ENCODE results near the gene ECHDC3. TPM values are rescaled to one million over a fixed set of nuclear protein-coding genes. Genes with fewer than 3 reads are reported as not detected.

Gene ECHDC3
- total and polyA plus RNA-seq, 2 of the 8 experiments (the other 6 are each of a cell fraction or from before 2014, with no cell fraction given) = 15.6 to 19.9 TPM

- no peak overlapping the region for H3K9ac ChIP-seq (replicated peaks in 1 of 4; ENCODE audit: extremely low read depth in 1 of 4, low read depth in 3 of 4, low read length in 3 of 4)
- H3K4me2 ChIP-seq (ENCODE audit: insufficient read depth in 1 of 2, low read depth in 2 of 2, low read length in 2 of 2) = no peak overlapping the region
- no peak overlapping the region for H4K8ac ChIP-seq (ENCODE audit: extremely low read depth, insufficient read depth, low read length)
- peak in 1 of 2 experiments; percentile 48 for DNase-seq (ENCODE audit: low read depth in 1 of 2, low spot score in 2 of 2)
- no peak overlapping the region for H3K27ac ChIP-seq (ENCODE audit: low read depth, low read length)
- H3K9me3 ChIP-seq (ENCODE audit: insufficient read depth in 2 of 2, low read depth in 1 of 2, low read length in 1 of 2) = no peaks in the 10 kb centered on the region; a peak in 1 of 4 replicates
- H4K20me1 ChIP-seq (replicated peaks in 1 of 2; ENCODE audit: control insufficient read depth in 1 of 2, insufficient read depth in 2 of 2, low read length in 2 of 2) = no peaks in the 10 kb centered on the region
- H3K23ac ChIP-seq (ENCODE audit: insufficient read length) = no peak overlapping the region
- no peaks in the 10 kb centered on the region for H3K79me2 ChIP-seq (ENCODE audit: control insufficient read depth in 1 of 2, insufficient read depth in 2 of 2, low read length in 2 of 2)
- H3K18ac ChIP-seq (ENCODE audit: extremely low read depth, low read length) = no peak overlapping the region
- peak; percentile 28 for FAIRE-seq
- POLR2A ChIA-PET (ENCODE audit: partially characterized antibody) = interaction anchor here (0.8 kb wide), 1 partner anchor 98 kb away, joined by 3 read pairs; no protein-coding TSS in a partner anchor
- no peak overlapping the region for H2BK120ac ChIP-seq (replicated peaks; ENCODE audit: low read depth, low read length)
- H3K4me1 ChIP-seq (replicated peaks in 1 of 4; ENCODE audit: control insufficient read depth in 3 of 4, insufficient read depth in 4 of 4, low read length in 3 of 4) = no peaks in the 10 kb centered on the region
- no peak overlapping the region for H3K4ac ChIP-seq (replicated peaks; ENCODE audit: insufficient read length, low read depth, low read length)
- H2BK12ac ChIP-seq (ENCODE audit: low read depth, low read length) = 0 out of 2 replicates have a peak overlapping the region, but pooled peaks have one; percentile 9
- H4K5ac ChIP-seq (ENCODE audit: insufficient read length, low read depth, low read length) = no peak overlapping the region
- CTCF ChIA-PET (ENCODE audit: partially characterized antibody) = interaction anchor here (0.6 to 3.6 kb wide), 53 partner anchors 8 to 414 kb away, joined by 3 to 40 read pairs (median 5); partner anchors contain the start of genes ECHDC3 and PROSER2
- 81% methylated on average over 18 of the region's 18 CpGs; no CpG with 5 or more reads in 1 of the 2 experiments for WGBS, 2 experiments (ENCODE audit: extremely low coverage in 1 of 2, insufficient coverage in 1 of 2, insufficient read length in 1 of 2, insufficient replicate concordance in 2 of 2, low coverage in 1 of 2, low lambda C conversion rate in 2 of 2, missing lambda C conversion rate in 1 of 2)
- H3K23me2 ChIP-seq (ENCODE audit: low read depth, low read length) = no peaks in the 10 kb centered on the region
- no peak overlapping the region for H4K91ac ChIP-seq (replicated peaks; ENCODE audit: insufficient read length, low read length)
- no peak overlapping the region for H3K56ac ChIP-seq (replicated peaks; ENCODE audit: insufficient read length, low read depth, low read length)
- no peaks in the 10 kb centered on the region for H3K79me1 ChIP-seq (ENCODE audit: low read depth, low read length)
- H2AFZ ChIP-seq (ENCODE audit: low read length) = no peak overlapping the region
- no peak overlapping the region for H3K4me3 ChIP-seq (ENCODE audit: extremely low read depth in 1 of 4, insufficient read depth in 2 of 4, low read depth in 3 of 4, low read length in 4 of 4)
- H2BK5ac ChIP-seq (ENCODE audit: low read depth, low read length) = no peak overlapping the region
- H2BK15ac ChIP-seq (ENCODE audit: low read length) = no peak overlapping the region
- no peak overlapping the region for H2BK20ac ChIP-seq (ENCODE audit: low read length)
- H3K14ac ChIP-seq (ENCODE audit: insufficient read length) = no peak overlapping the region
- H2AK5ac ChIP-seq (ENCODE audit: low read depth, low read length) = no peak overlapping the region
- H3K36me3 ChIP-seq (ENCODE audit: control insufficient read depth in 2 of 4, insufficient read depth in 4 of 4, low read length in 3 of 4) = no peaks in the 10 kb centered on the region
- H3K27me3 ChIP-seq (replicated peaks in 1 of 4; ENCODE audit: control insufficient read depth in 3 of 4, extremely low read depth in 1 of 4, insufficient read depth in 3 of 4, low read length in 3 of 4) = no peaks in the 10 kb centered on the region
- no peak for TF ChIP-seq E2F6 (IDR thresholded peaks at IDR 0.05)
- TF ChIP-seq MAFK (IDR thresholded peaks at IDR 0.05; ENCODE audit: low read depth, low read length) = no peak
- no peak for TF ChIP-seq FOSL1 (IDR thresholded peaks at IDR 0.05; ENCODE audit: insufficient read depth, low read depth, low read length)
- TF ChIP-seq KDM4A (IDR thresholded peaks at IDR 0.05; ENCODE audit: low read depth, low read length, severe bottlenecking) = no peak
- no peak for TF ChIP-seq SRF (IDR thresholded peaks at IDR 0.05; ENCODE audit: low read depth, low read length)
- TF ChIP-seq CEBPB (IDR thresholded peaks at IDR 0.05; ENCODE audit: low read depth, low read length) = peak; percentile 62; the same call in 1 of the 2 replicates
- no peak for TF ChIP-seq SP4 (IDR thresholded peaks at IDR 0.05; ENCODE audit: low read length)
- TF ChIP-seq POLR2AphosphoS5 (IDR thresholded peaks at IDR 0.05; ENCODE audit: low read depth, low read length) = no peak
- TF ChIP-seq RAD21 (IDR thresholded peaks at IDR 0.05 in 1 of 2, conservative IDR thresholded peaks at IDR 0.05 in 1 of 2; ENCODE audit: low read depth in 2 of 2, low read length in 2 of 2) = peak; percentile 60 to 62
These were observed 40.8 kb downstream of the ECHDC3 start for GRCh38 chr10:11782793-11783557.

Measured in H1 (cell line).